Measurements from ENCODE around the gene YWHAG.
"Not testable (repeated sequence)": the region's sequence is repeated elsewhere in the genome, so short reads cannot be mapped to it uniquely, and the experiment has no call there.

The YWHAG gene

DNA sequence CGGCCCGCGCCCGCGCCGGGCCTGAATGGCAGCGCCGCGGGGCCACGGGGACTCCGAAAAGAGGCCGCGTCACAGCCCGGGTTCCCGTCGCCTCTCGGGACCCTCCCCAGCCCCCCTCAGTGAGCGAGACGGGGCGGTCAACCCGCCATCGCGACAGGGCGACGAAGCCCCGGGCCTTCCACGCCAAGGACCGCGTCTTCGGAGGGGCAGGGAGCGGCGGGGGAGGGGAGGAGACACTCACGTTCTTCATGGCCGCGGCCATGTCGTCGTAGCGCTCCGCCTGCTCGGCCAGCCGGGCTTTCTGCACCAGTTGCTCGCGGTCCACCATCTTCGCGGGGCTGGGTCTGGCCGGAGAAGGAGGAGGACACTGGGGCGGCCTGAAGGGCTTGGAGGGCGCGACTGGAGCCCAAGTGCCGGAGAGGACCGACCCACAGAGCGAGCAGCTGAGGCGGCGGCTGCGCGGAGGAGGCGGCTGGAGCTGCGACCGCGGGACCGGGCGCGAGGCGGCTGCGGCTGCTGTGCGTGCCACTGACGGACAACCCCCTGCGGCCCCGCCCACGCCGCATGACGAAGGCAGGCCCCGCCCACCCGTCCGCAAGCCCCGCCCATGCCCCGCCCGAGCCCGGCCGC lies at the start of gene YWHAG:
Gene YWHAG, minus strand, starts transcription at position 511 of the 630 bp plus-strand sequence. Its CDS starts 183 bp downstream, at position 328.
- peak; percentile 86 for DNase-seq

DNA sequence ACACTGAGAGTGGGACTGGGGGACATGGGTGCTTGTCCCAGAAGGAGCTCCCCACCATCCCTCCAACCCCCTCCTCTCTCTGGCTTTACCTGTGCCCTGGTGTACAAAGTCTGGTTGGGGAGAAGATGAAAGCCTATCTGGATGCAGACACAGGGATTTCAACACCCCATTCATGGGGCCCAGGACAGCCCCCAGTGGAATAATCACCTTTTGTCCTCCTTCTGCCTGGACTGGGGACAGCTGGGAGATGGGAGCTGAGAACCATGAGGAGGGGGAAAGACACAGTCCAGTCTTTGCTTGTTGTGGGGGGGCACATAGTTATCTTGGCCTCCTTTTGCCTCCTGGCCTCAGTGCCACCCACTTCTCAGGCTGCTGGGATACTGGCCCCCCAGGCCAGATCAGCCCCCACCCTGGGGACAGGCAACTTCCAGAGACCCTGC lies 49.4 kb upstream of the YWHAG start:
- DNase-seq: no peak

DNA sequence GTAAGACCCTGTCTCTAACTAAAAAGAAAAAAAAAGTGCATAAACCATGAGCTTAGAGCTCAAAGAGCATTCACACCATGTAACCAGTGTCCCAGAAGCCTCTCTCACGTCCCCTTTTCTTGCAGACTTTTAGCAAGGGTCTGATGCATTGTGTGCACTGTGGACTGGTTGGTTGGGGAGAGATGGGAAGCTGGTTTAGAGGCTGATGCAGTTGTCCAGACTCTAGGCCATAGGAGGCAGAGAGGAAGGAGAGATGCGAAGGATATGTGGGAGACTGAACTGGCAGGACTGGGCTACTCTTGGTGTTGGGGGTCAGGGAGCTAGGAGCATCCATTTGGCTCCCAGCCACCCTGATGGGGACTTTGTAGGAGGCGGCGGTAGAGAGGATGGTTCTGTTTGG lies 48.9 kb upstream of the YWHAG start:
- DNase-seq: no peak

DNA sequence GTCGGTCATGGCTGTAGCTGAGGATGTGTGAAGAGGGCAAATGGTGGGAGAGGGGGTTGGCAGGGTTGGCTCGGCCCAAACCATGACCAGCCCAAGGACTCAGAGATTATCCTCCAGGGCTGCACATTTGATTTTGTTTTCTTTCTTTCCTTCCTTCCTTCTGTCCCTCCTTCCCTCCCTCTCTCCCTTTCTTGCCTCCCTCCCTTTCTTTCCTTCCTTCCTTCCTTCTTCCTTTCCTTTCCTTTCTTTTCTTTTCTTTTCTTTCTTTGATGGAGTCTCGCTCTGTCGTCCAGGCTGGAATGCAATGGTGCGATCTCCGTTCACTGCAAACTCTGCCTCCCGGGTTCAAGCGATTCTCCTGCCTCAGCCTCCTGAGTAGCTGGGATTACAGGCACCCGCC lies 46.9 kb upstream of the YWHAG start:
- no peak for DNase-seq

DNA sequence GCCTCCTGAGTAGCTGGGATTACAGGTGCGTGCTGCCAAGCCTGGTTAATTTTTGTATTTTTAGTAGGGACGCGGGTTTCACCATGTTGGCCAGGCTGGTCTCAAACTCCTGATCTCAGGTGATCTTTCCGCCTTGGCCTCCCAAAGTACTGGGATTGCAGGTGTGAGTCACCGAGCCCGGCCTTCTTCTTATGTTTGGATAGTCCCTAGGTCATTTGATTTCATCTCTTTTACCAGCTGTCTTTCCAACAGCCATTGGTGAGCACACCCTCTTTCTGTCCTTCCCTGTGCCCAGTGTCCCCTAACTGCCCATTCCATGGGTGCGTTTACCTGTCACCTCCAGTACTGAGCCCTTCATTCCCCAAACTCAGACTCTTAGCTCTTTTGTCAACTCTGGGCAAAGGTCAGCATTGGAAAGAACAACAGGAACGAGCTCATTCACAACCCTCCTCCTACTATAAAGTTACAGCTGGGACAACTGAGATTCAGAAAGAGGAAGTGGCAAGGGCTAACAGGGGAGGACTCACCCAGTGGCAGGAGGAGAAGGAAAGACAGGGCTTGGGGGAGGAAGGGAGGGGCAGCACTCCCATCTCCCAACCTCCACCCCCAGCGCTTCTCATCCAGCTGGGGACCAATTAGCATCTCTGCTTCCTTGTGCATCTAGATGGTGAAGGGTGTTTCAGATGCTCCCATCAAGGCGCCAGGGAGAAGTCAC lies 45.1 kb upstream of the YWHAG start:
- no peak for DNase-seq

DNA sequence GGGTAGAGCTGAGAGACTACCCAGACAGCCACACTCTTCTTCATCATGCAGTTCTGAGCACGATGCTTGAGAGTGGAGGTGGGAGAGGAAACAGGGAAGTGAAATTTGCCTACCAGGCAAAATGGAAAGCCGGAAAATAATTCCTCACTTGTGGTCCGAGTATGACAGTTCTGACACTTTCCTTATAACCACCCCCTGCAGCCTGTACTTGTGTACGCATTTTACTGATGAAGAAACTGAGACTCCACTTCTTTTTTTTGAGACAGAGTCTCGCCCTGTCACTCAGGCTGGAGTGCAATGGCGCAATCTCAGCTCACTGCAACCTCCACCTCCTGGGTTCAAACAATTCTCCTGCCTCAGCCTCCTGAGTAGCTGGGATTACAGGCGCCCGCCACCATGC lies 44.3 kb upstream of the YWHAG start:
- not testable (repeated sequence) for DNase-seq

DNA sequence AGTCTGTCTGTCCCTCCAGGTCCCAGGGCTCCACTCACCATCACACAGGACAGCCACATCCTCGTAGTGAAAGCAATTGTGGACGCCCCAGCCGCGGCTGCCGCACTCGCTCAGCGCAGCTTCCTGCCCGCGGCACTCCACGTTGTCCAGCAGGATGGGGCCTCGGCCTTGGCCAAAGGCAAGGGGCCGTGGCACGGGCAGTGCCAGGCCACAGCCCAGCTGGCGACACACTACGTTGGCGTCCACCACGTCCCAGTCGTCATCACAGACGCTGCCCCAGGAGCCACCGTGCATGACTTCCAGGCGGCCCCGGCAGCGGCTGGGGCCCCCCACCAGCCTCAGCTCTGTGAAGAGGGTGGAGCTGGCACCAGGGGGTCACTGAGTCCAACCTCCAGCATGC lies 41.5 kb upstream of the YWHAG start:
- no peak for DNase-seq

DNA sequence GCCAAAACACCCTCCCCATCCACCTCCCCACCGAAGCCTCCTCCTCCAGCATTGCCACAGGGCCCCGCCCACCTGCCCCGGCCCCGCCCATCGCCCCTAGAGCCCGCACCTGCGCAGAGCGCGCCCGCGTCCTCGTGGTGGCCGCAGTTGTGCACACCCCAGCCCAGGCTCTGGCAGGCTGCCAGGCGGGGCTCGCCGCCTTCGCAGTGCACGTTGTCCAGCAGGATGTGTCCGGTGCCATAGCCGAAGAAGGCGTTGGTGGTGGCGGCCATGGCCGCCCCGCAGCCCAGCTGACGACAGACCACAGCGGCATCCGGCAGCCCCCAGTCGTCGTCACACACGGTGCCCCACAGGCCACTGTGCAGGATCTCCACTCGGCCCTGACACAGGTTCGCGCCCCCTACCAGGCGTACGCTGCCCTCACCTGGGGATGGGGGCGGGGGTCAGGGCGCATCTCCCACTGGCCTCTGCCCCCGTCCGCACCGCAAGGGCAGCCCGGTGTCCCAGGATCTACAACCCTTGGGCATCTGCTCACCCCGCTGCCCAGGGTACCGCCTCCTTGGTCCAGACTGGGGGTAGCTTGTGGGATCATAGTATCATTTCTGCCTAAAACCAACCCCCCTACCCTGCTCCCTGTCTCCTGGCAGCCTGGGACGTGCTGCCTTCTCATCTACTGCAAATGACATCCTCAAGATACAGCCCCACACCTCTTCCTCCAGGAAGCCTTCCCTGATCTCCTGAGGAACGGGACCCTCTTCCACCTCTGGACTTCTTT lies 38.8 kb upstream of the YWHAG start:
- DNase-seq: no peak

DNA sequence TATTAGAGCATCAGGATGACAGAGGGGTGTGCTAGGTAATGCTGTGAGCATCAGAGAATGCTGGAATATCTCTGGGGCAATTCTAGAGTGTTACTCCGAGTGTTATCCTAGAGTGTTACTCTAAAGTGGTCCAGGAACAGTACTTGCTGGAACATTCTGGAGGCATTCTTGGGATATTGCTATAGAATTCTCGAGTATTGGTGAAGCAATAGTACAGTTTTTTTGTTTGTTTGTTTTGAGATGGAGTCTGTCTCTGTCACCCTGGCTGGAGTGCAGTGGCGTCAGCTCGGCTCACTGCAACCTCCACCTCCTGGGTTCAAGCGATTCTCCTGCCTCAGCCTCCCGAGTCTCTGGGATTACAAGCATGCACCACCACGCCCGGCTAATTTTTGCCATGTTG lies 38.1 kb upstream of the YWHAG start:
- no peak for DNase-seq

DNA sequence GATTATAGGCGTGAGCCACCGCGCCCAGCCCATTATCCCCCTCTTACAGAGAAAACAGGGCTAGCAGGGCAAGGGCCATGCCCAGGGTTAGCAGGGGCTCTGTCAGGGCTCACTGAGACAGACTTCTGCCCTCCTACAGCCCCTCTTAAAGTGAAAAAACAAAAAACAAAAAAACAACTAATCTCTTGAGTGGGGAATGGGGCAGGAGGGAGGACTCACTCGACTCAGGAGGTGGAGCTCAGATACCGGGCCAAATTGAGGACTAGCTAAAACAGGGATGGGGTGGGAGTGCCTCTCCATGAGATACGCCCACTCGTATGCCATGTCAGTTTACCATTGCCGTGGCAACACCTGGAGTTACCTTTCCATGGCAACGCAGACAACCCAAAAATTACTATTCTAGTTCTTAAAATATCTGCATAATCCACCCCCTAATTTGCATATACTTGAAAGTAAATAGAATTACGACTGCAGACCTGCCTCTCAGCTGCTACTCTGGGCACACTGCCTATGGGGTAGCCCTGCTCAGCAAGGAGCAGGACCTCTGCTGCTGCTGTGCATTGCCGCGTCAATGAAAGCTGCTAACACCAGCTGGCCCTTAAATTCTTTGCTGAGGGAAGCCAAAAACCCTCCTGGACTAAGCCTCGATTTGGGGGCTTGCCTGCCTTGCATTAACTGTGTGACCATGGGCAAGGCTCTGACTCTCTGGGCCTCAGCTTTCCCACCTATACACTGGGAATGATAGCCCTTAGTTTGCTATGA lies 37.4 kb upstream of the YWHAG start:
- no peak for DNase-seq

DNA sequence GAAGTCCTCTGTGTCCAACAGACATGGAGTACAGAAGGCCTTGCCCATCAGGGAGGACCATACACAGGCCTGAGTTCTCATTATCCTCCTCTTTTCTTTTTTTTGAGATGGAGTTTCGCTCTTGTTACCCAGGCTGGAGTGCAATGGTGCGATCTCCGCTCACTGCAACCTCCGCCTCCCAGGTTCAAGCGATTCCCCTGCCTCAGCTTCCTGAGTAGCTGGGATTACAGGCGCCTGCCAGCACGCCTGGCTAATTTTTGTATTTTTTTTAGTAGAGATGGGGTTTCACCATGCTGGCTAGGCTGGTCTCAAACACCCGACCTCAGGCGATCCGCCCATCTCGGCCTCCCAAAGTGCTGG lies 36.8 kb upstream of the YWHAG start:
- DNase-seq: not testable (repeated sequence)

DNA sequence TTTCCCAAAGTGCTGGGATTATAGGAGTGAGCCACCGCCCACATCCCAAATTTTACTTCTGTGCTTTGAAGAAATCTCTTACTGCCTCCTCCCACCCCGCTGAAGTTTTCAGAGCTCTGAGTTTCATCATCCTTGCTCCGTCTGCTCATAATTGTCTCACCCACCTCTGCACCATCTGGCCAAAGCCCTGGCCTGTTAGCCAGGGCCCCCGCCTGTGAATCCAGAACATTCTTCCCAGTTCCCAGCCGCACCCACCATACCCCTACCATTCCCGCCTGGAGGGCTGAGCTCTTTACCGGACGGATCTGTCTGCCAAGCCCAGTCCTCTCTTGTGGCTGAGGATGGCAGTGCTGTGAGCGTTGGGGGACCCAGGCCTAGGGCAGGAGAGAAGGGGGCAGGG lies 36.2 kb upstream of the YWHAG start:
- DNase-seq: no peak

DNA sequence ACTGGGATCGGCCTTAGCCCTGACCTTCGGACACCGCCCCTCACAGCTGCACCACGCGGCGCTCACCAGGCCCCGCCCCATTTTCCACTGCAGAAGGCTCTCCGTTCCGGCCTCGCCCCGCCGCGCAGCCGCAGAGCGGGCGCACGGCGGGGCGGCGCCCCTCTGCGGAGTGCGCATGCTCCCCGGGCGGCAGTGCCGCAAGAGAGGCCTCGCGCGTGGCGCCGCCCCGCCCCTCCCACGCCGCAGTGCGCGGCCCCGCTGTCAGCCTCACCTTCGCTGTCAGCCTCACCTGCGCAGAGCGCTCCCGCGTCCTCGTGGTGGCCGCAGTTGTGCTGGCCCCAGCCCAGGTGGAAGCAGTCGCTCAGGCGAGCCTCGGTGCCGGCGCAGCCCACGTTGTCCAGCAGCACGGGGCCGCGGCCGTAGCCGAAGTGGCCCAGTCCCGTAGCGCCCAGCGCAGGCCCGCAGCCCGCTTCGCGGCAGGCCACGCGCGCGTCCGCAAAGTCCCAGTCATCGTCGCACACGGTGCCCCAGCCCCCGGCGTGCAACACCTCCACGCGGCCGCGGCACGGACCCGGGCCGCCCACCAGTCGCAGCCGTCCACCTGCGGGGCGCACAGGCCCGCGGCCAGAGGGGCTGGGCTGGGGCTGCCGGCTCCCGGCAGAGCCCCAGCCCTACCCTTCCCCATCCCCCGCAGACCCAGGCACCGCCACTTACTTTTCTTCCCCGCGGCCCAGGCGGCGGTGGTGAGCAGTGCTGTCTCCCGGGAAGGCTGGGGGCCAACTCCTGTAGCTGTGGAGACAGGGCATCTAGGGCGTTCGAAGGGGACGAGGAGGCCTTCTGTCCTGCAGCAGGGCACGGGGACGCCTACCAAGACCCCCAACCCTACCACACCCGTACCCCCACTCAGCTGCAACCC lies 34.6 kb upstream of the YWHAG start:
- peak; percentile 88 for DNase-seq

DNA sequence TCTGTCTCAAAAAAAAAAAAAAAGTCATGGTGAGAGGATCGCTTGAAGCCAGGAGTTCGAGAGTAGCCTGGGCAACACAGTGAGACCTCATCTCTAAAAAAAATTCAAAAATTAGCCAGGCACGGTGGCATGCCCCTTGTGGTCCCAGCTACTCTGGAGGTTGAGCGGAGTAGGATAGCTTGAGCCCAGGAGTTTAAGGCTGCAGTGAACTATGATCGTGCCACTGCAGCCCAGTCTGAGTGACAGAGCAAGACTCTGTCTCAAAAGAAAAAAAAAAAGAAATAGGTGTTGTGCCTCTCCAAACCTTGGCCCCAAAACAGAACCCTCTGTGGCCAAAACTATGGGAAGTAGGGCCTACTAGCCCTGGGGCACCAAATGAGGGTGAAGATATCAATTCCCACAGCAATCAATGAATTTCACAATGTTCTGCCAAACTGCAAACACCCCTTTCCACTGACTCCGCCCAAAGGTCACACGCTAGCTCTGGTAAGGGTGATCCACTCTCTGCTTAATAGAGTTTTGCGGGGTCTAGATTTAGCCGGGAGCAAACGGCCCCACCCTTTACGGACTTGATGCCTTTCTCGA lies 33.8 kb upstream of the YWHAG start:
- DNase-seq: no peak

DNA sequence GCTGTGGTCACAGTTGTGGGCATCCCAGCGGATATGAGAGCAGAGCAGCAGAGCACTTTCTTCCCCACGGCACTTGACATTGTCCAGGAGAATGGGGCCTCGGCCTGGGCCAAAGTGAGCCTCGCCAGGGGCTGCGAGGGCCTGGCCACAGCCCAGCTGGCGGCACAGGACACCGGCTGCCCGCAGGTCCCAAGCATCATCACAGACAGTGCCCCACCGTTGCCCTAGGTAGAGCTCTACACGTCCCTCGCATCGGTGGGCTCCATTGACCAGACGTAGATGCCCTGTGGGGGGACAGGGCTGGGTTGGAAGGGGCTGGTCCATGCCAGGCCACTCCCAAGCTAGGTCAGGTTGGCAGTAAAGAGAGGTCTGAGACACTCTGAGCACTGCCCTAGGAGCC lies 31.3 kb upstream of the YWHAG start:
- no peak for DNase-seq

DNA sequence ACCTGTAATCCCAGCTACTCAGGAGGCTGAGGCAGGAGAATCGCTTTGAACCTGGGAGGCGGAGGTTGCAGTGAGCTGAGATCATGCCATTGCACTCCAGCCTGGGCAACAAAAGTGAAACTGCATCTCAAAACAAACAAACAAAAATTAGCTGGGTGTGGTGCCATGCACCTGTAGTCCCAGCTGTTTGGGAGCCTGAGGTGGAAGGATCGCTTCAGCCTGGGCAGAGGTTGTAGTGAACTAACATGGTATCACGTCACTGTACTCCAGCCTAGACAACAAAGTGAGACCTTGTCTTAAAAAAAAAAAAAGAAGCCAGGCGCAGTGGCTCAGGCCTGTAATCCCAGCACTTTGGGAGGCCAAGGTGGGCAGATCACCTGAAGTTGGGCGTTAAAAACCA lies 29.0 kb upstream of the YWHAG start:
- DNase-seq: not testable (repeated sequence)

DNA sequence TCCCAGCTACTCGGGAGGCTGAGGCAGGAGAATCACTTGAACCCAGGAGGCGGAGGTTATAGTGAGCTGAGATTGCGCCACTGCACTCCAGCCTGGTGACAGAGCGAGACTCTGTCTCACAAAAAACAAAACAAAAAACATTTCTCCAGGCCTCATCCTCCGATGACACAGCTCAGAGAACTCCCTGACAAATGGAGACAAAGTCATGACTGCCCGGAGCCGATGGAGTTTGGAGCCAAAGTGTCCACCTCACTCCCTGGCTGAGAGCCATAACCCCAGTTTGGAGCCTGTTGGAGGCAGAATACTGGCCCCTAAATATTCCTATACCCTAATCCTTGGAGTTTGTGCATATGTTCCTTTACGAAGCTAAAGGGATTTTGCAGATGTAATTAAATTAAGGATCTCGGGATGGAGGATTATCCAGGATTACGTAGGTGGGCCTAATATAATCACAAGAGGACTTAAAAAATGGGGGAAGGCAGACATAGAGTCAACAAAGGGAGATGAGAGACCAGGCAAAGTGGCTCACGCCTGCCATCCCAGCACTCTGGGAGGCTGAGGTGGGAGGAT lies 28.0 kb upstream of the YWHAG start:
- DNase-seq: peak; percentile 7

DNA sequence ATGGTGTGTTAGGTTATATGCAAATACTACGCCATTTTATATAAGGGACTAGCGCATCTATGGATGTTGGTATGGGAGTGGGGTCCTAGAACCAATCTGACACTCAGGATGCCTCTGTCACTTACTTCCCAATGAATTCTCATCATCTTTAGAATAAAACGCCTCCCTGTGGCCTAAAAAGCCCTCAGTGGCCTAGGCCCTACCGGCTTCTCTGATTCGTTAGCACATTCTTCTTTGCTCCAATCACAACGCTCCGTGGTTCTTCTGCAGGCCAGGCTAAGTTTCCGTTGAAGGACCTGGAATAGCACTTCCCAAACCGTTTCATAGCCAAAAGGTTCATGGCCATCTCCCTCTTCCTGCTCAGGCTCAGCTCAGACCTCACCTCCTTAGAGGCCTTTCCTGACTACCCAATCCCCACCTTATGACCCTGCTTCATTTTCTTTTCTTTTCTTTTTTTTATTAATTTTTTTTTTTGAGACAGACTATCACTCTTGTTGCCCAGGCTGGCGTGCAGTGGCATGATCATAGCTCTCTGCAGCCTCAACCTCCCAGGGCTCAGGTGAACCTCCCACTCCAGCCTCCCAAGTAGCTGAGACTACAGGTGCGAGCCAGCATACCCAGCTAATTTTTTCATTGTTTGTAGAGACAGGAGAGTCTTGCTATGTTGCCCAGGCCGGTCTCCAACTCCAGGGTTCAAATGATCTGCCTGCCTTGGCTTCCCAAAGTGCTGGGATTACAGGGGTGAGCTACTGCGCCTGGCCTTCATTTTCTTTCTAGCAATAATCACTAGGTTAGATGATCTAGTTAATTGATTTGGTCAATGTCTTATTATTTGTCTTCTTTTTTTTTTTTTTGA lies 24.5 kb upstream of the YWHAG start:
- no peak for DNase-seq

DNA sequence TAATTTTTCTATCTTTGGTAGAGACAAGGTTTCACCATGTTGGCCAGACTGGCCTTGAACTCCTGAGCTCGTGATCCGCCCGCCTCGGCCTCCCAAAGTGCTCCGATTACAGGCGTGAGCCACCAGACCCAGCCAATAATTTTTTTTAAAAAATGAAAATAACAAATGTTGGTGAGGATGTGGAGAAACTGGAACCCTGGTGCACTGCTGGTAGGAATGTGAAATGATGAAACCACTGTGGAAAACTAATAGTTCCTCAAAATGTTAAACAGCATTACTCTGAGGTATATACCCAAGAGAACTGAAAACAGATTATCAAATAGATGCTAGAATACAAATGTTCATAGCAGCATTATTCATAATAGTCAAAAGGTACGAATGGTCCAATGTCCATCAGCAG lies 23.0 kb upstream of the YWHAG start:
- DNase-seq: no peak

DNA sequence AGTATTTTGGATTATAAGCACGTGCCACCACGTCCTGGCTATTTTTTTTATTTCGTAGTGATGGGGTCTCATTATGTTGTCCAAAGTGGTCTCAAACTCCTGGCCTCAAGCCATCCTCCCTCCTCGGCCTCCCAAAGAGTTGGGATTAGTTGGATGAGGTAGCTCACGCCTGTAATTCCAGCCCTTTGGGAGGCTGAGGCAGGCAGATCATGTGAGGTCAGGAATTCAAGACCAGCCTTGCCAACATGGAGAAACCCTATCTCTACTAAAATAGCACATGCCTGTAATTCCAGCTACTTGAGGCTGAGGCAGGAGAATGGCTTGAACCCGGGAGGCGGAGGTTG lies 21.8 kb upstream of the YWHAG start:
- no peak for DNase-seq

Data from HCEC 1CT (cell line).